Endothelial cell of umbilical vein (primary cell): ENCODE data around the gene PDLIM4.

ENCODE experiments used
- CTCF ChIP-seq, 2 donors: IDR thresholded peaks; 1 replicate in 1 of 2; 2 replicates in 1 of 2; pipeline ENCODE4 v1.5.1; 2011; ENCODE audit warnings: low read length in 2 of 2, mild to moderate bottlenecking in 2 of 2, moderate library complexity in 2 of 2, control low read depth in 1 of 2, inconsistent platforms in 1 of 2, low read depth in 1 of 2; ENCODE audit not compliant: insufficient read depth in 1 of 2; ENCODE audit errors: extremely low read depth in 1 of 2
- EZH2 ChIP-seq: IDR thresholded peaks from 2 replicates; pipeline ENCODE4 v1.6.1; 2012; ENCODE audit warnings: borderline replicate concordance, low read depth, mild to moderate bottlenecking, moderate library complexity, low read length, inconsistent platforms; ENCODE audit not compliant: severe bottlenecking
- GATA2 ChIP-seq: IDR thresholded peaks from 2 replicates; pipeline ENCODE4 v1.7.0; 2011; ENCODE audit warnings: low read depth, mild to moderate bottlenecking, moderate library complexity, mixed read lengths, low read length; ENCODE audit not compliant: insufficient read length, insufficient read depth
- JUN ChIP-seq: IDR thresholded peaks from 2 replicates; pipeline ENCODE4 v1.6.1; 2011; ENCODE audit warnings: borderline replicate concordance, low read depth; ENCODE audit not compliant: insufficient read length, insufficient read depth
- MAX ChIP-seq: IDR thresholded peaks from 2 replicates; pipeline ENCODE4 v1.6.1; 2011; ENCODE audit not compliant: insufficient read depth, insufficient read length
- MYC ChIP-seq: IDR thresholded peaks from one replicate; pipeline ENCODE4 v1.6.1; 2011; ENCODE audit warnings: mild to moderate bottlenecking, low read depth, low read length
- POLR2A ChIP-seq: IDR thresholded peaks from 2 replicates; pipeline ENCODE4 v1.6.1; 2012; ENCODE audit warnings: low read depth, mild to moderate bottlenecking, control low read depth, low read length
- POLR2AphosphoS5 ChIP-seq: IDR thresholded peaks from 2 replicates; pipeline ENCODE4 v1.6.1; 2012; ENCODE audit warnings: low read depth, mild to moderate bottlenecking, control low read depth, low read length, moderate library complexity; ENCODE audit not compliant: insufficient read depth

GRCh38 chr5:132321109-132321721, 63.7 kb downstream of the PDLIM4 start:
- TF ChIP-seq POLR2A (no peak), CTCF (IDR thresholded peaks at IDR 0.05; ENCODE audit: extremely low read depth in 1 of 2, insufficient read depth in 1 of 2, low read depth in 1 of 2, low read length in 2 of 2) (no peak), POLR2AphosphoS5 (no peak), MAX (no peak), EZH2 (no peak), MYC (no peak), JUN (no peak), GATA2 (no peak)
